HG02571 (cell line): ENCODE data around the gene ANO7.

Source experiments
- ATAC-seq: cut with Tn5 transposase; IDR thresholded peaks from one replicate; pipeline ENCODE4 v1.9.1; 2021; ENCODE audit warnings: mild to moderate bottlenecking, moderate library complexity; ENCODE audit not compliant: unreplicated experiment

ANO7 gene

GRCh38 chr2:241207151-241207550 is 18.7 kb downstream of the ANO7 start:
- ATAC-seq: no peak

- no peak for ATAC-seq
These were observed 19.2 kb downstream of the ANO7 start for GRCh38 chr2:241207641-241208040.

DNA sequence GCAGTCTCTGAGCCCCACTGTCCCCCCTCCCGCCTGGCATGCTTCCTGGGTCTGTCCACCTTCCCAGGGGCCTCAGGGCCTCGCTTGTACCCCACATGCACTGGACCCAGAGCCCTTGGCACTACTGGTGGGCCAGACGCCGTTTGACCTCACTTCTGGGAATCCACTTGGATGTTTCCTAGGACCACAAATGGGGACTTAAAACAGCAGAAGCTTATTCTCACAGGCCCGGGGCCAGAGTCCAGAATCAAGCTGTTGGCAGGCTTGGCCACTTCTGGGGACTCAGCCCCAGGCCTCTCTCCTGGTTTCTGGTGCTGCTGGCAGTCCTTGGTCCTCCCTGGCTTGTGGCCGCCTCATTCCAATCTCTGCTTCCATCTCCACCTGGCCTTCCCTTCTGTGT is 19.6 kb downstream of the ANO7 start:
- no peak for ATAC-seq

GRCh38 chr2:241209271-241209670 is 20.8 kb downstream of the ANO7 start:
- ATAC-seq: no peak

- ATAC-seq: no peak
These were observed 22.8 kb downstream of the ANO7 start for GRCh38 chr2:241211276-241211675.

DNA sequence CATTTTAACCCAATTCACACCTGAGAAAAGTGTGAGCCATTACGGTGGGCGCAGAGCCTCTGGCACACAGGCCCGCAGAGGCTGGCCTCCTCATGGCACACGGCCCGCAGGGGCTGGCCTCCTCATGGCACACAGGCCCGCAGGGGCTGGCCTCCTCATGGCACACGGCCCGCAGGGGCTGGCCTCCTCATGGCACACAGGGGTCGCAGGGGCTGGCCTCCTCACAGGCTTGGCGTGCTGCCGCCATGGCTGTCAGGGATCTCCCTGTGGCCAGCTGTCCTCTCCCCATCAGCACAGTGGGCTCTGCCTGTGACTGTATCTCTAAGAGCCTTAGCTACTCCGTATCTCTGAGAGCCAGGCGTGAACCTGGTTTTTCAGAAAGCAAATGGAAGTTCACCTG is 24.6 kb downstream of the ANO7 start:
- no peak for ATAC-seq

DNA sequence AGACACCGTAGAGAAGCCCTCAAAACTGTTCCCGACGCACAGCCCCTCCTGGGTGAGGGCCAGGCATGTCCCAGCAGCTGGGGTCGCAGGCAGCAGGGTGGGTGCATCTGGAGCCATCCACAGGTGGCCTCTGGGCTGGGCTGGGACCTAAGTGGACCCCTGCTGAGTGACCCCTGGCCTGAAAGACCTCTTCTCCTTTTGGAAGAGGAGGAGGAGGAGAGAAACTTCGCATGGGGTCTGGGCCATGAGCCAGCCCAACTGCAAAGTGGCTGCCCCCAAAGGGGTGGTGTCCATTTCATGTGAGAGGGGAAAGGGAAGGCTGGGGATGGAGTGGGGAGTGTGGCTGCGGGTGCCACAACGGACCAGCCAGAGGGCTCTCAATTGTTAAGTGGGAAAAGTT is 25.1 kb downstream of the ANO7 start:
- ATAC-seq: no peak

DNA sequence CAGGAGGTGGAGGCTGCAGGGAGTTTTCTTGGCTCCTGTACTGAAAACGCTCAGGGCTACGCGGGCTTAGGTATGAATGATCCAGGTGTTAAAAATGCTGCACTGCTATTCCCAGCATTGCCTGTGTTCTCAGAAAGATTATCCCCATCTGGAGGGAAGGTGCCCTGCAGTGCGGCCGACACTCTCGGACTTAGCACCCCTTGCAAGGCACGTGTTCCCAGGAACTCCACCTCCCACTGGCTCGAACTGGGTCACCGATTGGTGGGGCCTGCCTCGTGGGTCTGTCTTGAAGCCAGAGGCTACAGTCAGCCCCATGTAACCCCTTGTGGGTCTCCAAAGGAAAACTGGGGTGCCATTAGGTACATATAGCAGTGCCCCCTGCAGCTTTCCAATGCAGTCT is 25.7 kb downstream of the ANO7 start:
- ATAC-seq: no peak

DNA sequence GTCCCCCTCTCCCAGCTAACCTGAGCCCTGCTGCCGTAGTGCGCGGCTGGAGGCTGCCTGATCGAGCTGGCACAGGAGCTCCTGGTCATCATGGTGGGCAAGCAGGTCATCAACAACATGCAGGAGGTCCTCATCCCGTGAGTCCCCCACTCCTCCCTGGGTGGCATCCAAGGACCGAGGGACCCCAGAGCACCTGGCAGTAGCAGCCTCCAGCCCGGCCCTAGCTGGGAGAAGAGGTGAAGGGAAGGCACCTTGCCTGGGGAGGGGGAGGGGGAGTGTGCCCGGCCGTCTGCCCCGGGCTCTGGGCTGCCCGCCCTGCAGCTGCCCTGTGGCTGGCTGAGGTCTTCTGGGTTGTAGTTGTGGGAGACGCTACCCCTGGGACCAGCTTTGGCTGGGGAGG is 26.3 kb downstream of the ANO7 start:
- ATAC-seq: no peak

DNA sequence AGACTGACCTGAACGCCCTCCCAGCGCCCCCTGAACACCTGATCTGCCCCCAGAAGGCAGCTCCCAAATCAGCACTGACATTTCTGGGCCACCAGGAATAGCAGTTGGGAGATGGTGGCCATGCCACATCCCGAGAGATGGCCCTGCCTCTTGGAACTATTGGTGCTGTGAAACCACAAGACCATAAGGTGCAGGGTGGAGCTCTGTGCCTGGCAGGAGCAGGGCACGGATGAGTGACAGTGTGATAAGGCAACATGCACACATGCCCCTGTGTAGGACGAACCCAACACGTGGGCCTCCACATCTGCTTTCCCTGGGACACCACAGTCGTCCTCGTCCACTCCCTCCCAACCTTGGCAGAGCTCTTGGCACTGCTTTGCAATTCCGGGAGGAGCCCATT is 26.9 kb downstream of the ANO7 start:
- ATAC-seq: no peak

DNA sequence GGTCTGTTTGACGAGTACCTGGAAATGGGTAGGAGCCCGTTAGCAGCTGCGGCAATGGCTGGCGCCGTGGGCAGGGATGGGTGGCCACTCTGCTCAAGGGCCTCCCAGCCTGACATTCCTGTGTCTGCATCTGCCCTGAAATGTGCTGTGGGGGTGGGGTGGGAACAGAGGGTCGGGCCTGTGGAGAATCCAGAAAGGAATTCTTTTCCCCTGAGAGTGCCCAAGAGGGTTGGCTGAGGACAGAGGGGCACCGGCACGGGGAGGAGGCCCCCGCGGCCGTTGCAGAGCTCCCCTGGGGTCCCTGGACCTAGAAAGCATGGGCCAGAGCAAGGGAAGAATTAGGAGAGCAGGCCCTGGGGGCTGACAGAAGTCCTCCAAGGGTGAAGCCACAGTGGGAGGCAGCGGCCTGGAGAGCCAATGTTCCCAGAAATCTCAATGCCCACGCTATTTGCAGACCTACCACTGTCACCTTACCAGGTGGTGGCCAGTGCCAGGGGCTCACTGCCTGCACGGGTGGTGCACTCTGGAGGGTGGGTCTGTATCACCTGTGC is 27.8 kb downstream of the ANO7 start:
- no peak for ATAC-seq

DNA sequence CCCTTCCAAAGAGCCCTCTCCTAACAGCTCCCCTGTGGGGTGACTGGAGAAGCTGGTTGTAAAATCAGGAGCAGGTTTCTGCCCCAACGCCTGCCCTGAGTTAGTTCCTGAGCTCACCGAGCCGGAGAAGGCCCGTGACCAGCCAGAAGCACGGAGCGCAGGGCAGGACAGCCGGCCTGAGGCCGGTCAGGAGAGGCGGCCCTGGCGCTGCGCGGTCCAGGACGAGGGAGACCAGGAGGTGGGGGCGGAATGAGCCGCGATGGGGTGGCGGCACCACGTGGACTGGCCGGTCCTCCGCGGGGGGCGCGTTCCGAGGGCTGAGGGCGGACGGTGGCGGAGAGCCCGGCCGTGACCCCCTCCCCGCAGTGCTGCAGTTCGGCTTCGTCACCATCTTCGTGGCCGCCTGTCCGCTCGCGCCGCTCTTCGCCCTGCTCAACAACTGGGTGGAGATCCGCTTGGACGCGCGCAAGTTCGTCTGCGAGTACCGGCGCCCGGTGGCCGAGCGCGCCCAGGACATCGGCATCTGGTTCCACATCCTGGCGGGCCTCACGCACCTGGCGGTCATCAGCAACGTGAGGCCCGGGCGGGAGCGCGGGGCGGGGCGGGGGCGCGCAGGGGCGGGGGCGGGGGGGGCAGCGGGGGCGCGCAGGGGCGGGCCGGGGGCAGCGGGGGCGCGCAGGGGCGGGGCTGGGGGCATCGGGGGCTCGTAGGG is 29.0 kb downstream of the ANO7 start:
- no peak for ATAC-seq

DNA sequence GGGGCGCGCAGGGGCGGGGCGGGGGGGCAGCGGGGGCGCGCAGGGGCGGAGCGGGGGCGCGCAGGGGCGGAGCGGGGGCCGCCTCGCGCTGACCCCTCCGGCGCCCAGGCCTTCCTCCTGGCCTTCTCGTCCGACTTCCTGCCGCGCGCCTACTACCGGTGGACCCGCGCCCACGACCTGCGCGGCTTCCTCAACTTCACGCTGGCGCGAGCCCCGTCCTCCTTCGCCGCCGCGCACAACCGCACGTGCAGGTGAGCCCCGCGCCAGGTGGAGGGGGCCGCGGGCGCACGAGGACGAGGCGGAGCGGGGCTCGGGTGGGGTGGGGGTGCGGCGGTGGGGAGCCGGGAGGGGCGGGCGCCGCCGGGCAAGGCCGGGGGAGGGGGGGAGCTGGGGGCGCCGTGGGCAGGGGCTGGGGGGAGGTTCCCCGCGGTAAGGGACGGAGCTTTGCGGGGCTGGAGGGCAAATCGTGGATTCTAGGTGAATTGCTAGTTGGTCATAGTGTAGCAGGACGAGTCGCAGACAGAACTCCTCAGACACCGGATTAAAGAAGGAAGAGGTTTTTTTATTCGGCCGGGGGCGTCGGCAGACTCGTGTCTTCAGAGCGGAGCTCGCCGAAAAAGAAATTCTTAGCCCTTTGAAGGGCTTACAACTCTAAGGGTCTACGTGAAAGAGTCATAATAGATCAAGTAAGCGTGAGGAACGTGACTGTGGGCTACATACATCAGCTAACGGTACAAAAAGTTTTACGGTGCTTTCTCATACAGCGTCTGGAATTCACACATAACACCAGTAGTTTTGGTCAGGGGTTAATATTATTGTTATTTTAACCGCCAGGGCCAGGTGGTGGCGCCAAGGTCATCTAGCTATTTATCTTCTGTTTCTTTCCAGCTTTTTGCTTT is 29.9 kb downstream of the ANO7 start:
- ATAC-seq: no peak

DNA sequence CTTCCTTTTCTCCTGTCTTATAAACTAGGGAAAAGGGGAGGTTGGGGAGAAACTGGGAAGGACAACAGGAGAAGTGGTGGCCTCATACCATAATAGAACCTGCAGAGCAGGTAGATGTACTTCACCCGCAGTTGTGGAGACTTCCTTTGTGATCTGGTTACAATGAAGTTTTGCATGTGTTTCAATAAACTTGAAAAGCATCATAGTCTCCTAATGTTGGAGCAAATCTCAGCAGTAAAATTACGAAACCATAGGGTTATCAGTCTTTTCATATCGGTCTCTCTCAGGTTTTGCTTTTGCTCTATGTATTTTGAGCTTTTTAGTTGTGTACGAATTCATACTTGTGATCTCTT is 30.5 kb downstream of the ANO7 start:
- no peak for ATAC-seq

DNA sequence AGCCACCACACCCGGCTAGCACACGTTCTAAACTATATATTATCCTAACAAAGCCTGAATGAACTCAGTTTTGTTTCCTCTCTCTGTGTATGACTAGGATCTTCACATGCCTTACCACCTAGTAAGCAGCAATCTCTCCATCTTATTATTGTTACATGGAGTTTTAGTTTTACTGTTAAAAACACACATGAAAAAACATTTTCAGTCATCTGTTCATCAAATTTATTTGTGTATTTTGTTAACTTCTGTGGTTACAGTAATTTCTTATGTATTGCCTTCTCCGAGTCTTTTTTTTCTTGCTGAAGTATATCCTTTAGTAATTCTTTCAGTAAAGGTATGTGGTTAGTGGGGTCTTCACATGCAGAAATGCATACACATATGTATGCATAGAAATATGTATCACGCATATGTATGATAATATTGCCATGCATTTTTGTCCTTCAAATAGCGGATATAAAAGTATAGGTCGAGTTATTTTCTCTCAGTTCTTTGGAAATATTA is 31.4 kb downstream of the ANO7 start:
- no peak for ATAC-seq

- no peak for ATAC-seq
These were observed 34.9 kb downstream of the ANO7 start for GRCh38 chr2:241223211-241224017.

GRCh38 chr2:241224018-241224850 is 35.8 kb downstream of the ANO7 start:
- no peak for ATAC-seq

- no peak for ATAC-seq
These were observed 36.5 kb downstream of the ANO7 start for GRCh38 chr2:241224851-241225438.

DNA sequence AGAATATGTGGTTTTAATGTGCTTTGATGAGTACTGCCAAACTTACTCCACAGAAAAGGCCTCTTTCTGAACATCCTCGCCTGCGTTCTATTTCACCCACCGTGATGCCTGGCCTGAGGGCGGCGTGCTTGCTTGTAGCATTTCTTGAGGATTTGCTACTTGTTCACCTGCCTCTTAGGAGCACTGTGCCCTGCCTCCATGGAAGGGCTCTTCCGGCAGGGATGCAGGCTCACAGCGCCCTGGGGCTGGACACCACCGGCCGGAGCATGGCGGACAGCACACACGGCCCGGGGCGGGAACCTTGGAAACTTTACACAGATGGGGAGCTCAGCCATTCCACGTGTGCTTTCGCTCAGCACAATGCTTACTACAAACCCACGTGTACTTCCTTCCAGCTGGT is 37.1 kb downstream of the ANO7 start:
- no peak for ATAC-seq

GRCh38 chr2:241225983-241226382 is 37.5 kb downstream of the ANO7 start:
- no peak for ATAC-seq
